Urothelium cell line (cell line): Measurements from ENCODE around the gene LMNA.
"Not testable (repeated sequence)": the region's sequence is repeated elsewhere in the genome, so short reads cannot be mapped to it uniquely, and the experiment has no call there.

ENCODE experiments used
- DNase-seq: peaks from one replicate; pipeline ENCODE4 v3.0.0; 2011; ENCODE audit warnings: low spot score, mixed read lengths
- FAIRE-seq: peaks from 2 replicates; lab custom pipeline; 2011; peaks lifted over from hg19 to GRCh38; lab: Jason Lieb, UNC

LMNA gene

DNA sequence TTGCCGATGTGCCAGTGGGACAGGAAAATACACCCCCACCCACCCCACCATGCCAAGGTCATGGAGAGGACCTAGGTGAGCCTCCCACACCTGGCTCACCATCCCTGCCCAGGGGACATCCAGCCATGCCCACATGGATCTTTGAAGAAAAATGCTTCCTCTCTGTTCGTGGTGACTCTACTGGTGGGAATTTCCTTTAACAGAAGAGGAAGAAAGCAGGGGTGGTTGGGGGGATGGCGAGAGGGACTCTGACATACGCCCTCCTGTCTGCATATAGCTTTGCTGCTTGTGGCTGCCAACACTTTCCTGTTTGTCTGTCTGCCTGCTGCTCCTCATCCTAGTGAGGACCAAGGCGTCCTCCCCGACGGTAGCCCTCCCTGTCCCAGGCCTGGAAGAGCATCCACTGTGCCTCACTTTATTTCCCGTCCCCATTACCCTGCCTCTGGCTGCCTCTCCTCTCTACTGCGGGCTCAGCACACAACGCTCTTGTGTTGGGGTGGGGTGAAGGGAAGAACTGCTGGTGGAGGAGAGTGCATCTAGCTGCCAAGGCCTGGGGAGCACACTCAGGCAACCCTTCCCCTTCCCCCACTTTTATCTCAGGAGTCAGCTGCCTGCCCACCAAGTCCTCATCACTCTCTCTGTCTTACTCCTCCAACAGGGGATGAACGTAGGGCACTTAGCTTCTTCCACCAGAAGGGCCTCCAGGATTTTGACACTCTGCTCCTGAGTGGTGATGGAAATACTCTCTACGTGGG lies 41.4 kb downstream of the LMNA start:
- FAIRE-seq, result no peak

DNA sequence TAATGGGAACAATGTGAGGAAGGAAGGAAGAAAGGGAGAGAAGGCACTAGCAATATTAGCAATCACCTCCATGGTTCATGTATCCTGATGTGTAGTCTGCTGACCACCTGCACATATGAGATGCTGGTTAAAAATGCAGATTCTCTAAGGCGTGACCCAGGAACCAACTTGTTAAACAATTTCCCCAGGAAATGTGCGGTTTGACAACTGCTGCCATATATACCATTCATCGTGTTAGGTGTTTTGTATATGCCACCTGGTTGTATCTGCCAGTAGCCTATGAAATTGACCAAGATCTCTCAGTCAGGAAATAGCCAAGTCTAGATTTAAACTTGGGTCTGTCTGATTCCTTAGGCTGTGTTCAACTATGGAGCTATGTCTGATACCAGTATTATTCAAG lies 43.0 kb downstream of the LMNA start:
- FAIRE-seq, result no peak
- no peak for DNase-seq

More for the DNA sequence above, 41.4 kb downstream of the LMNA start:
- DNase-seq, result no peak

DNA sequence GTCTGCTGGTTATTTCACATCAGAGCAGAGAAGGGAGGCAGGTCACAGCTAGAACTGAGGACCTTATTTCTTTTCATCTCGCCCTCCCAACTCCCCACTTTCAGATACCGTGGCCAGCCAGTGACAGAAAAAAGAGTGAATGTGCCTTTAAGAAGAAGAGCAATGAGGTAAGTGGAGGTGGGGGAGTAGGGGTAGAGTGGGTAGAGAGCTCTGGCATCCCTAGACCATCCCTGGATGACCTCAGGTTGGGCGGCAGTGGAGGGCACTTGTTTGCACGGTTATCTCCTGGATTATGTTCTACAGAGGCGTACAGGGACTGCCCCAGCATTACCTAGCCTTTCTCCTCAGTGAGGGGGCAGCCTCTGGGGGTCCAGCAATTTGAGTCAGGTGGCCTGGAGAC lies 43.5 kb downstream of the LMNA start:
- no peak for DNase-seq
- no peak for FAIRE-seq

DNA sequence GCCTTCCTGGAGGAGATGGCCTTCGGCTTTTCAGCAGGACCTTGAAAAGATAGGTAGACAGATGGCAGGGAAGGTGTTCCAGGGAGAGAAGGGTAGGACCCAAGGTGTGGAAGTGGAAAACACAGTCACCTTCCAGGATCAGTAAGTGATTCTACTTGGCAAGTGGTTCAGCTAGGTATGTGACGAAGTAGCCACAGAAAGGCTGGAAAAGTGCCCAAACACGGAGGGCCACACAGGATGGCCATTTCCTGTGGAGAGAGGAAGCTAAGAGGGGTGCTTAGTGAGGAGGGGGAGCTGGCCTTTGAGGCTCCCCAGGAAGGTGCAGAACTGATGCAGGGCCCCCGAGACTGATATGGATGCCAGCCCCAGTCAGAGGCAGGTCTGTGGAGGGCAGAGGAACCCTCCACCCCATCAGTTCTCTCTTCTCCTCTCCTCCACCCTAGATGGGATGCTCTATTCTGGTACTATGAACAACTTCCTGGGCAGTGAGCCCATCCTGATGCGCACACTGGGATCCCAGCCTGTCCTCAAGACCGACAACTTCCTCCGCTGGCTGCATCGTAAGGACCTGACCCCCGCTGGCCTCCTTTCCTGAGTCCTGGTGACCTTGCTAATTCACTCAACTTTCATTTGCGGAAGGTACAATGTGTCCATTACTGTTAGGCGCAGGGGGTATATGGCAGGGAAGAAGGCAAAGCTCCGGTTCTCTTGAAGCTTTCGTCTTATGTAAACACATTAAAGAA lies 45.7 kb downstream of the LMNA start:
- DNase-seq (no peak), FAIRE-seq (no peak)

- FAIRE-seq (no peak), DNase-seq (no peak)
Measured at GRCh38 chr1:156160743-156161171, 46.2 kb downstream of the LMNA start.

GRCh38 chr1:156162430-156163037 lies 48.0 kb downstream of the LMNA start:
- DNase-seq (no peak), FAIRE-seq (no peak)

GRCh38 chr1:156163712-156164111 lies 49.2 kb downstream of the LMNA start:
- no peak for FAIRE-seq
- DNase-seq, result no peak

DNA sequence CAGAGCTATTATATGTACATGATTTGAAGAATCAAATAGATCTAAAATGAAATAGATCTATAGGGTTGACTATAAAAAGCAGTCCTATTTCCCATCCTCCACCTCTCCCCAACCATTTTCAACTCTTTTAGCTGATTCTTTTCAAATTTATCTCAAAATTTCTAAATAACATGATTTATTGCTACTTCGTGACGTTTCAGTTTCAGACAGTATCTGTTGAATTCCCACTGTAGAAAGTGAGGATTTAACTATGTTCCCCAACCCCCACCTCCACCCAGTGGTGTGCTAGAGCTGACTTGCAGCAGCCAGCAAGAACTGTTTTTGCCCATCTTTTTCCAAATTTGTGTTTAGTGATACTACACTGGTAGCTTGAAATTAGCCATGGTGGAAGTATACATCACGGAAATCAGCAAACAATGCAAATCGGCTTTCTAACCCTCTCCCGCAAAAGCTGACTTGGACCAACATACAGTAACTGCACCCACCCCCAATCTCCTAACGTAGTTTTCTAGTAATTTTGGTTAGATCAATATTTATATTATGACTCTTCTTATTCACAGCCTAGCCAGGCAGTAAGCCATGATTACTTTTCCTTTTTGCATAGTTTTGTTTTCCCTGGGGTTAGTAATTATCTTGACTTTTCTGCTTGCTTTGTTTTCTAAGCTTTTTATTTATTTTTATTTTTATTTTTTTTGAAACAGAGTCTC lies 49.8 kb downstream of the LMNA start:
- DNase-seq, result no peak

GRCh38 chr1:156165083-156165482 lies 50.6 kb downstream of the LMNA start:
- DNase-seq (no peak), FAIRE-seq (no peak)

More for the DNA sequence above, 49.8 kb downstream of the LMNA start:
- FAIRE-seq, result no peak

- no peak for FAIRE-seq
- no peak for DNase-seq
Measured at GRCh38 chr1:156167536-156167935, 53.0 kb downstream of the LMNA start.

DNA sequence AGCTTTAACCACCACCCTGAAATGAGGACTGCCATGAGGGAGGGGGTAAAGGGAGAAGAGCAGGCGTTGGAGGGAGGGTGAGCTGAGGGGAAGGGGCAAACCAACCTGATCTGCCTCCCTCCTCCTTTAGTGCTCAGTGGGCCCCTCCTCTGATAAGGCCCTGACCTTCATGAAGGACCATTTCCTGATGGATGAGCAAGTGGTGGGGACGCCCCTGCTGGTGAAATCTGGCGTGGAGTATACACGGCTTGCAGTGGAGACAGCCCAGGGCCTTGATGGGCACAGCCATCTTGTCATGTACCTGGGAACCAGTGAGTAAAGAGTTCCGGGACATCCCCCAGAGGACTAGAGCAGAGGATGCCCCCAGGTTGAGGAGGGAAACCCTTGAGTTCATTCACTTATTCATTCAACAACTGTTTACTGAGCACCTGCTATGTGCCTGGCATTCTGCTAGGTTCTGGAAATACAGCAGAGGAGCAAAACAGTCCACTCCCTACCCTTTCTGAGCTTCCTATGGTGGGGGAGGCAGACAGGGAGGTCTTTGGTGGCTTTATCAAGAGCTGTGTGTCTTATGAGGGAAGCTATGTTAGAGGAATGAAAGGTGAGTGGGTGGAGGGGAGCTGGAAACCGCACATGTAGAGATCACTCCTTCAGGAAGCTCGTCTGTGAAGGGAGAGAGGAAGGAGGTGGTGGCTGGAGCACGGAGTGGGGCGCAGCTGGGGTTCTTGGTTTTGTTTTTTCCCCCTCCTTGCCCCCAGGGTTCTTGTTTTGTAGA lies 58.4 kb downstream of the LMNA start:
- no peak for FAIRE-seq
- no peak for DNase-seq

- FAIRE-seq (no peak), DNase-seq (no peak)
Measured at GRCh38 chr1:156176610-156177210, 62.2 kb downstream of the LMNA start.

DNA sequence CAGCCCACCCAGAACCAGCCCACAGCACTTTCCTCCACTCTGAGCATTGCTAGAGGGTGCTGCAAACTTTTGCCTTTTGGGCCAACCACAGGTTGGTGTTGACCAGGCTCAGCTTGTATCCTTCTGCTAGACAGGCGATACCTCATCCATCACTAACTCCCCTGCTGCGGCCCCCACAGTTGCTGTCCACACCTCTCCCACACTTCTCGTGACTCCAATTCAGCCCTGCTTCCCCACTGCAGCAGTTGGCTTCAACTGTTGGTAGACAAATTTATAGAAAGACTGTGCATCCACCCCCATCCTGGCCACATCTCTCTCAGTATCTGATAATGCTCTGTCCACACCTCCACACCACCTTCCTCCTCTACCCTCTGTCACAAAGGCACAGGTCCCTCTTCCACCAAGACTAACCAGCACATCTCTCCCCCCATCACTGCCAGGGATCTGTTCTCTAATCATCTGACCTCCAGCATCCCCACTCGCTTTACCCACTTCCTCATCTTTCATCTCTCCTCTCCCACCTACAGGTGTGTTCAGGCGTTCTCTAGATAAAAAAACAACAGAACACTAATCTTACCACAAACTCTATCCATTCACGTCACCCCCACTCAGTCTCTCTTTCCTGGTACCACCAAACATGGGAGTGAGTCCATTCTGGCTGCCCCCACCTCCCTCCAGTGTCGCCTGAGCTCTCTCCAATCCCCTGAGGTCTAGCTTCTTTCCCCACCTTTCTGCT lies 63.6 kb downstream of the LMNA start:
- FAIRE-seq (no peak), DNase-seq (no peak)

DNA sequence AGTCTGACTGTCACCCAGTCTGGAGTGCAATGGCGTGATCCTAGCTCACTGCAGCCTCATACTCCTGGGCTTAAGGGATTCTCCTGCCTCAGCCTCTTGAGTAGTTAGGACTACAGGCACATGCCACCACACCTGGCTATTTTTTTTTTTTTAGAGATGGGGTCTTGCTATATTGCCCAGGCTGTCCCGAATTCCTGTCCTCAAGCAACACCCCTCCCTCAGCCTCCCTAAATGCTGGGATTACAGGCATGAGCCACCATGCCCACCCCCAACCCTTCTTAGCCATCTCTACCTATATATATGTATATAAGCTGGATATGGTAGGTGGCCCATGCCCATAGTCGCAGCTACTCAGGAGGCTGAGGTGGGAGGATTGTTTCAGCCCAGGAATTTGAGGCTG lies 66.0 kb downstream of the LMNA start:
- FAIRE-seq (no peak), DNase-seq (no peak)

- DNase-seq, result not testable (repeated sequence)
Measured at GRCh38 chr1:156181391-156181924, 66.9 kb downstream of the LMNA start.

DNA sequence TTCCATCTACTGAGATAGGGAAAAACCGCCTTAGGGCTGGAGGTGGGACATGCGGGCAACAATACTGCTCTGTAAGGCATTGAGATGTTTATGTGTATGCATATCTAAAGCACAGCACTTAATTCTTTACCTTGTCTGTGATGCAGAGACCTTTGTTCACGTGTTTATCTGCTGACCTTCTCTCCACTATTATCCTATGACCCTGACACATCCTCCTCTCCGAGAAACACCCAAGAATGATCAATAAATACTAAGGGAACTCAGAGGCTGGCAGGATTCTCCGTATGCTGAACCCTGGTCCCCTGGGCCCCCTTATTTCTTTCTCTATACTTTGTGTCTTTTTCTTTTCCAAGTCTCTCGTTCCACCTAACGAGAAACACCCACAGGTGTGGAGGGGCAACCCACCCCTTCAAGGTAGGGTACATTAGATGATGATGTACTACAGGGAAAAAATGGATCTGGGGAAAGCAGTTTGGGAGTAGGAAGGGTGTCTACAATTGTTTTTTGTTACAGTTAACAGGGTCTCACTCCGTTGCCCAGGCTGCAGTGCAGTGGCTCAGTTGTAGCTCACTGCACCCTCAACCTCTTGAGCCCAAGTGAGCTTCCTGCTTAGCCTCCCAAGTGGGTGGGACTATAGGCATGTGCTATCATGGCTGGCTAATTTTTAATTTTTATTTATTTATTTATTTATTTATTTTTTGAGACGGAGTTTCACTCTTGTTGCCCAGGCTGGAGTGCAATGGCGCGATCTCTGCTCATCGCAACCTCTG lies 67.7 kb downstream of the LMNA start:
- not testable (repeated sequence) for FAIRE-seq, DNase-seq

More at GRCh38 chr1:156181391-156181924, 66.9 kb downstream of the LMNA start:
- FAIRE-seq, result not testable (repeated sequence)

- FAIRE-seq, DNase-seq: not testable (repeated sequence)
Measured at GRCh38 chr1:156186347-156187177, 72.1 kb downstream of the LMNA start.
